NK-92 (cell line): Measurements from ENCODE around the gene PSKH1.

ENCODE experiments used
- DNase-seq: peaks from one replicate; lab custom pipeline; 2025; ENCODE audit not compliant: unreplicated experiment; lab: John Stamatoyannopoulos, UW

Gene PSKH1

DNA sequence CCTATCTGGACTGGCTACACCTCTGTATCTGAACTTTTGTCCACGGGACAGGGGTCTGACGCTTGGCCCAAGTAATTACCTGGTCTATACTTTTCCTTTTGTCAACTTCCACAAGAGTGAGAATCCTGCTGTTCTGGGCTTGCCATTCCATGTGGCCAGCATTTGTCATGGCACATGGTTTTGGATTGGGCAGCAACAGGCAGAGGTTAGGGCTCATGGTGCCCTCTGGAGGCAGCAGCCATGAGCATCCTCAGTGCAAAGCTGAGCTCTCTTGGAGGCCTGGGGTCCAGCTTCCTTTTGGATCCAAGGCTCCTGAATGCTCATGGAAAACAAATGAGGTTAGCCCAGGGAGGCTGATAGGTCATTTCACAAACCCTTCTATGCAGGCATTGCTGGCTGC is 27.7 kb upstream of the PSKH1 start:
- no peak for DNase-seq

DNA sequence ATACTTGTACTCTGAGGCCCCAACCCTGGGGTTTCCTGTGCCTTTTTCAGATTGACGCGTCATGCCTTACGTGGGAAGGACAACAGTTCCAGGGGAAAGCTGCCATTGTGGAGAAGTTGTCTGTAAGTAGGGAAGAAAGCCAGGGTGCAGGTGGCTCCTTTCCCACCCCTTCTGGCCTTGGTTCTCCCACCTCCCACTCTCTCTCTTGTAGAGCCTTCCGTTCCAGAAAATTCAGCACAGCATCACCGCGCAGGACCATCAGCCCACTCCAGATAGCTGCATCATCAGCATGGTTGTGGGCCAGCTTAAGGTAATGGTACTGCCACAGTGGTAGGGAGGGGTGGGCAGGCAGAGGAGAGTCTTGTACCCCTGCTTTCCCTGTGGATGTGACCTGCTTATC is 24.8 kb upstream of the PSKH1 start:
- DNase-seq = no peak

GRCh38 chr16:67869653-67870052 is 23.4 kb upstream of the PSKH1 start:
- DNase-seq = no peak

DNA sequence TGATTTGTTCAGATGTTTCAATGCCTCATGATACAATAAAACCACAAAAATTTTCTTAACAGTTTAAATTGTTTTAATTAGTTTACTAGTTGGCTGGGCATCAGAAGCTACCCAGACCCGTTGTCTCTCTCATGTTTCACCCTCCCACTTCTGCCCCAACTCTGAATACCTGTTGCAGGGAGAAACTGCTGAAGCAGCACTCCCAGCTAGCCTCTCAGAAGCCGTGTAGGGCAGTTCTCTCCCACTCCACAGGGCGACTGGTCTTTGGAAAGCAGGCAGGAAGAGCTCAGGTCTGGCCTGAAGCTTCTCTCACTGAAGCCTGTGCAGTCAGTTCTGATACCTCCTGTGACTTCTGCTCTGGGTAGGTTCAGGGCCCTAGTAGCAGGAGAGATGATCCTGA is 21.8 kb upstream of the PSKH1 start:
- DNase-seq = no peak

DNA sequence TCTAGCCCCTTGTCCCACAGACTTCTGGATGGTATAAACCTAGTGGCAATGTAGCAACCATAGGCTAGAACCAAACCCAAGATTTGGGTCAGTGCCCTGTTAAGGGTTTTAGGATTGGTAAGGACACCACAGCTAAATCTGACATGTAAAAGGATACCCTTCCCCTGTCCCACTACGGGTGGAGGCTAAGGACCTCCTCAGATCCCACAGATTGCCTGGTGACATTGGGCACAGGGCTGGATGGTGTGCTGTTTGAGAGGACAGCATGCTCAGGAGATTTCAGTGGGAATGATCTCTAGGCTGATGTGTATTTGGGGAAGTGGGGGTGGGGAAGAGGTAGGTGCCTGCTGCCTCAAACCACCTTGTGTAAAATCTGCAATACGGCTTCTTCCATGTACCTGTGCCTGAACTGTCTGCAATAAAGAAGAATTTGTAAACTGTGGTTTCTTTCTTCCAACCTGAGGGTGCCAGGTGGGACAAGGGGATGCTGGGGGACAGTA is 20.9 kb upstream of the PSKH1 start:
- DNase-seq = no peak

DNA sequence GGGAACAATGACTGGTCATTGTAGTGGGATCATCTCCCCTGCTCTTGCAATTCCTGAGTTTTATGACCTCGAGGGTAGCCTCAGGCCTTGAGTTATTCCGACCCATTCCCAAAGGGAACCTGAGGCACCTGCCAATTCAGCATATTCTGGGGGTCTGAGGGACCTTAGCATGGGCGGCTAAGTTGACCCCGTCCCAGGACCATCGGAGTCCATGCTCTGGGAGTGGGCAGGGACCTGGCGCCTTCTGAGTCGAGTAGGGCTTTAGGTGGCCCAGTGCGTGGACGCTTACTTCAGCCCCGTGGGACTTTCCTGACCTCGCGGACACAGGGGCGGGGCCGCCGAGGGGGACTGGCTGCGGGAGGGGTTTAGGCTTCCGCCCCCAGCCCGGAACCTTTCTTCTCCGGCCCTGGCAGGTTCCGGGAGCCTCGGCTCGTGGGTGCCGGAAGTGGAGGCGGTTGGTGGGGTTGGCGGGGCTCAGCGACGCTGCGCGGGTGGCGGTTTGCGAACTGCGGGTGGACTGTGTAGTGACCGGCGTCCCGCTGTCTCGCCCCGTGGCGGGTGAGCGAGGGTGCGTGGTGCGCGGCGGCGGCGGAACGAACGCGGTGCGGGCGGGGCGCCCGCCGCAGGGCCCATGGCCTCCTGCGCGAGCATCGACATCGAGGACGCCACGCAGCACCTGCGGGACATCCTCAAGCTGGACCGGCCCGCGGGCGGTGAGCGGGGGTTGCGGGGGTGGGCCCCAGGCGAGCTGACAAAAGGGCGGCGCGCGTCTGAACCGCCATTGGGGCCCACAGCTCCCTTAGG is 20.2 kb upstream of the PSKH1 start, which contains the start of gene EDC4:
TSS of gene EDC4 (plus strand) at position 422 of the 804 bp plus-strand sequence. CDS start at position 632, 210 bp downstream.
- DNase-seq = peak; percentile 7

DNA sequence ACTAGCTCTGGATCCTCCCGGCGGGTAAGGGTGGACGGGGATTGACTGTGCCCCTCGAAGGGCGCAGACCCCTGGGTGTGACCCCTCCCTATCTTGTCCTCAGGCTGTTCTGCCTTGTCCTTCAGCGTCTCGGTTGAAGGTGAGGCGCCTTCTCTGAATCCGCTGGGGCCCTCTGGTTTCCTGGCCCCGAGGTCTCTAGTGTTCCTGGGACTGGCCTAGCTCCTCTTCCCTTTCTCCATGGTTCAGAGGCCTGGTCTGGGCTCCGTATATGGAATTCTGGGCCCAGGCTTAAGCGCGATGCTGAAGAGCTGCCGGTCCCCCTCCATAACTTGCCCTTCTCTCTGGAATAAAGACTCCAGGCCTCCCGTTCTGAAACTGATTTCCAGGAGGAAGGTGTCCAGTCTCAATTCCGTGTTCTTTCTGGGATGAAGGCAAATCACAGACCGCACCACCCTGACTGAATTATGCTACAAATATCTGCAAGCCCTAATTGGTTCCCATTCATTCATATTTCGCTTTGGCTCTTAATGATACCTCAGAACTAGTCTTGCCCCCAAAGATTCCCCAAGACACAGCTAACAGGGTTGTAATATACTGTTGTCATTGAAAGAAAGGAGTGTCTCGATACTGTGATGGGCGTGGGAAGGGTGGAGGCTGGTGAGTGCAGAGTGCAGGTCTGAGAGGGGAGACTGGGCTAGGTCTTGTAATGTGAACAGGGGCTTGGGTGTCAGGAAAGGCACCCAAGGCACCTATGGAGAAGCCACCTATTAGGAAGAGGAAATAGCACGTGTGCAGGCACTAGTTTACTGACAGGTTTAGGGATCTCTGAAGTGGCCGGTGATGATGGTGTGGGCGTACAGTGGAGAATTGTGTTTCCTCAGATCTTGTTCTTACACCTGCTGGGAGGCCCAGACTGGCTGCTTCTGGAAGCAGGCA is 19.4 kb upstream of the PSKH1 start:
- no peak for DNase-seq

DNA sequence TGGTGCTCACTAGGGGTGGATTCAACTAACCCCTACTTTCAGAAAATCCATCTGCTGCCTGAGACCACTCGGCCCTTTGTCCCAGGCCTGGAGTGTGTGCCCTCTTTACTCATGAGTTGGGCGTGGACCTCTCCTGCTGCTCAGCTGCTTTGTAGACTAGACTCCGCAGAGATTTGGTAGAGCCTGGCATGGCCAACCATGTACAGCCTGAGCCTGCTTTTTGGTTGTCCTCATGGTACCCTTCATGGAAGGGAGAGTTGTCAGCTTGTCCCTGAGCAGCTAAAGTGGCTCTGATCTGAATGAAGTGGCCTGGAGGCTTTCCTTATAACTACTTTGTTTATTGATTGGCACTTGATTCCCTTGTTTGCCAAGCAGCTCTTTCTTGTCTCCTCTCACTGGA is 18.7 kb upstream of the PSKH1 start:
- no peak for DNase-seq

- DNase-seq = no peak
Measured at GRCh38 chr16:67877064-67877463, 16.0 kb upstream of the PSKH1 start.

DNA sequence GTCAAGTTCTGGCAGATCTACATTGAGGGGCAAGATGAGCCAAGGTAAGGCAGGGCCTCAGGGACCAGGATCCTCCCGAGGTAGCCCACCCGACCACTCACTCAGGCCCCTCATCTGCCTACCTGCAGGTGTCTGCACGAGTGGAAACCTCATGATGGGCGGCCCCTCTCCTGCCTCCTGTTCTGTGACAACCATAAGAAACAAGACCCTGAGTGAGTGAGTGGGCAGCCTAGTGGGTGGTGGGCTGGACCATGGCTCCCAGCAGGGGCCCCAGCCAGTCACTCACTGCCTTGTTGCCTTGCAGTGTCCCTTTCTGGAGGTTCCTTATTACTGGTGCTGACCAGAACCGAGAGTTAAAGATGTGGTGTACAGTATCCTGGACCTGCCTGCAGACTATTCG is 14.8 kb upstream of the PSKH1 start:
- DNase-seq = no peak

DNA sequence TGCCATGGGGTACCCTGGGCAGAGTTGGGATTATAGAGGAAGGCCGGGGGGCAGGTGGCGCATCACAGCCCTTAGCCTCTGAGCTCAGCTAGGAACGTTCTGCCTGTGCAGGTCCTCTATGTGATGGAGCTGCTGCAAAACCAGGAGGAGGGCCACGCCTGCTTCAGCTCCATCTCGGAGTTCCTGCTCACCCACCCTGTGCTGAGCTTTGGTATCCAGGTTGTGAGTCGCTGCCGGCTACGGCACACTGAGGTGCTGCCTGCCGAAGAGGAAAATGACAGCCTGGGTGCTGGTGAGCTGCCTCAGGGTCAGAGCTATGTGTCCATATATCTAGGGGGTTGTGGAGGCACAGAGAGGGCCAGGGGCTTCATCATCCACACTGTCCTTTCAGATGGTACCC is 14.2 kb upstream of the PSKH1 start:
- no peak for DNase-seq

- no peak for DNase-seq
Measured at GRCh38 chr16:67879462-67879861, 13.6 kb upstream of the PSKH1 start.

DNA sequence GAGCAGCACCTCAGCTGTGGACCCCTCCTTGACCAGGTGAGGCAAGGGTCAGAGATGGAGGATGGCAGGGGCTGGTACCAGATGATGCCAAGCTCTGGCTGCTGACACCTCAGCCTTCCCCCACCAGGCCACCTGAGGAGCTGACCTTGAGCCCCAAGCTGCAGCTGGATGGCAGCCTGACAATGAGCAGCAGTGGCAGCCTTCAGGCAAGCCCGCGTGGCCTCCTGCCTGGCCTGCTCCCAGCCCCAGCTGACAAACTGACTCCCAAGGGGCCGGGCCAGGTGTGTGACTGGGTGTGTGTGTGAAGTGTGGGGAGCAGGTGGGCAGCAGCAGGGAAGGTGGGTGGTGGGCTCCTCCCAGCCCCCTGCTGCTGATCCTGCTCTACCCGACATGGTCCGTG is 13.1 kb upstream of the PSKH1 start:
- no peak for DNase-seq

GRCh38 chr16:67880584-67880983 is 12.5 kb upstream of the PSKH1 start:
- no peak for DNase-seq

- DNase-seq = no peak
Measured at GRCh38 chr16:67881621-67882161, 11.4 kb upstream of the PSKH1 start.

DNA sequence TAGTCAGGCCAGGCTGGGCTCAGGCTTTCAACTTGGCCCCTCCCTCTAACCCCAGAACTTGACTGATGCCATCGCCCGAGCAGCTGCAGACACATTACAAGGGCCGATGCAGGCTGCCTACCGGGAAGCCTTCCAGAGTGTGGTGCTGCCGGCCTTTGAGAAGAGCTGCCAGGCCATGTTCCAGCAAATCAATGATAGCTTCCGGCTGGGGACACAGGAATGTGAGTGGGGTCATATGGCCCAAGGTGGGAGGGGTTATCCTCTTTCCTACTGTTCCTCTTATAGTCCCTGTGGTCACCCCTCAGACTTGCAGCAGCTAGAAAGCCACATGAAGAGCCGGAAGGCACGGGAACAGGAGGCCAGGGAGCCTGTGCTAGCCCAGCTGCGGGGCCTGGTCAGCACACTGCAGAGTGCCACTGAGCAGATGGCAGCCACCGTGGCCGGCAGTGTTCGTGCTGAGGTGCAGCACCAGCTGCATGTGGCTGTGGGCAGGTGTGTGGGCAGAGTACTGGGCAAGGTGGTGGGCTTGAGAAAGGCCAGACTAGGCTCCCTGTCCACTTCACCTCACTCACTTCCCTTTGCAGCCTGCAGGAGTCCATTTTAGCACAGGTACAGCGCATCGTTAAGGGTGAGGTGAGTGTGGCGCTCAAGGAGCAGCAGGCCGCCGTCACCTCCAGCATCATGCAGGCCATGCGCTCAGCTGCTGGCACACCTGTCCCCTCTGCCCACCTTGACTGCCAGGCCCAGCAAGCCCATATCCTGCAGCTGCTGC is 10.5 kb upstream of the PSKH1 start:
- no peak for DNase-seq

- no peak for DNase-seq
Measured at GRCh38 chr16:67883146-67883871, 9.7 kb upstream of the PSKH1 start.

DNA sequence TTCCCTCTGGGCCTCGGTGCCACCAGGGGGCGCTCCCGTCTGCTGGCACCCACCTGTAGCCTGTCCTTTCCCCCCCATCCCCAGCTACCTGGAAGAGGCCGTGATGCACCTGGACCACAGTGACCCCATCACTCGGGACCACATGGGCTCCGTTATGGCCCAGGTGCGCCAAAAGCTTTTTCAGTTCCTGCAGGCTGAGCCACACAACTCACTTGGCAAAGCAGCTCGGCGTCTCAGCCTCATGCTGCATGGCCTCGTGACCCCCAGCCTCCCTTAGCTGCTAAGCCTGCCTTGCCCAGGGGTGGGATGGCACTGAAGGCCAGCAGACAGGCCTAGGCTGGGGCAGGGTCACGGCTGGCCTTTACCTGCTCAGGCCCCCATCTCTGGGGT is 9.2 kb upstream of the PSKH1 start:
- DNase-seq = no peak

DNA sequence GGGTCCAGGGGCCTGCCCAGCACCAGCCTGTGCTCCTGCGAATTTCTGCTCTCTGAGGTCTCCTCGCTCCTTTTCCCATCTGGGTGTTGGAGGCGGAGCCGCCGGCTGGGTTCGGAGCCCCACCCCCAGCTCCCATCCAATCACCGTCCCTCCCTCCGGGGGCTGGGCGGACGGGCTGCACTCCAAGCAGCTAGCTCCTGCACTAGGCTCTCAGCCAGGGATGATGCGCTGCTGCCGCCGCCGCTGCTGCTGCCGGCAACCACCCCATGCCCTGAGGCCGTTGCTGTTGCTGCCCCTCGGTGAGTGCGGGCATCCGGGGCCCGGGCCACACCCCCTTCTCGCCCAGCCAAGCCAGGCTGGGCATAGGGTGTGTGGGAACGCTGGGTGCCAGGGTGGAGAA is 8.4 kb upstream of the PSKH1 start, which contains the start of gene NRN1L:
TSS of gene NRN1L (plus strand) at position 202 of the 400 bp plus-strand sequence. CDS start at position 221, 19 bp downstream.
- DNase-seq = no peak

DNA sequence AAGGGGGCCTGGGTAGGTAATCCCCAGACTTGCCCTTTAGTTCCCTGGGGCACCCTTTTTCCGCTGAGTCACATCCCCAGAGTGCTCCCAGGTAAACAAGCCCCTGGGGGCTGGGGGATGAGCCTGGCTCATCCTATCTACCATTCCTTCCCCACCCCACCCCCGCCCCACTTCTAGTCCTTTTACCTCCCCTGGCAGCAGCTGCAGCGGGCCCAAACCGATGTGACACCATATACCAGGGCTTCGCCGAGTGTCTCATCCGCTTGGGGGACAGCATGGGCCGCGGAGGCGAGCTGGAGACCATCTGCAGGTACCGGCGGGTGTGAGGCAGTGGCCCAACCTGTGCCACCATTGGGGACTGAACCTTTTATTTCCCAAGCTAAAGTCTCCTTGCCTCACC is 7.5 kb upstream of the PSKH1 start:
- no peak for DNase-seq
